ENCODE measurements around the gene COL3A1.

COL3A1 gene

DNA sequence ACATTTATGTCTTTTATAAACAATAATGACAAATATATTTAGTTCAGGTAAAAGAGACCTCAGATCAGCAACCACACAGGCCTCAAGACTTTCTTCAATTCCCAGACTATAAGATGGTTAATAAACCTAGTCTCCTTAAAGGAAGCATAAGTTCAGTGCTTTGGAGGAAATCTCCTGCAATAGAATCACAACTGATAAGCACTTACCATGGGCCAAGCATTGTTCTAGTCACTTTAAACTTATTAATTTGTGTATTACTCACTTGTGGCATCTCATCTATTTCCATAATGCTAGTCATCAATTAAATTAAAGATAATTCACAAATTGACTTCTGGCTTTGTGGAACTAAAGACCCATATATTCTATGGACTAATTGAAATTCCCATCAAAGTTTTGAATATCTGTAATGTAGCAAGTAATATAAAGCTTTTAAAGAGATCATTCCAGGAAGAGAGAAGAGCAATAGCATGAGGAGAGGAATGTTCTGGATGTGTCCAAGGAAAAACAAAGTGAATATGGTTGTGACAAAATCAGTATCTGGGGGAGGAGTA is 42.2 kb downstream of the COL3A1 start:
- no peak for DNase-seq (ENCODE audit: low read depth)

DNA sequence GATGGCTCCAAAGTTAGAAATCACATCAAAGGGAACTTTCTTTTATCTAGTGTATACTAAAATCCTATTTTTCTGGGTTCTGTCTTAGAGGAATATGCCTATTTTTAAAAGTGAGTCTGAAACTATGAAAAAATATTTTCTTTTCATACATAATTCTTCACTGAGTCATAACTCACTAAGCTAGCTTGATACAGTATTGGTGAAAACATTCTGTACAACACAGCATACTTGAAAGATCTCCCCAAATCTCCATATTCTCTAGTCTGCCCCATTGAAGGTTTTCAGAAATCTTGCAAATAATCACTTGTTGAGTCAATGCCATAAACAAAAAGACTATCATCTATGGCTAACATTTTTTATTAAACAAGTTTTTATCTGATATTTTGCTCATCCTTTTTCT is 44.5 kb downstream of the COL3A1 start:
- no peak for DNase-seq (ENCODE audit: low read depth)

DNA sequence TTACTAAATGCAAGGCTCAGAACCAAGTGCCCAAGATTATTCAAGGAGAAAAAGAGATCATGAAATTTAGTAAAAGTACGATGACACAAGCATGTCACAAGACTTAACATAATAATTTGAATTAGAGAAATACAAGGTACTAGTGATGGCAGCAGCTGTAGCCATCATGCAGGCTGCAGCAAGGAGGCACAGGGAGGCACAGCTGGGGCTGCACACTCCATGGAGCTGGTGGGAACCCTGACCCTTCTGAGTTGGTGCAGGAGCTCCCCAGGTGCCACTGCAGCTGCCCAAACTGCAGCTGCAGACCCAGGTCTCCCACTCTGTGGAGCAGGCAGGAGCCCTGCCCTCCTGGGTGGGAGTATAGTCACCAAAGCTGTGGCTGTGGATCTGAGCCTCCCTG is 46.0 kb downstream of the COL3A1 start:
- DNase-seq (ENCODE audit: low read depth): no peak

DNA sequence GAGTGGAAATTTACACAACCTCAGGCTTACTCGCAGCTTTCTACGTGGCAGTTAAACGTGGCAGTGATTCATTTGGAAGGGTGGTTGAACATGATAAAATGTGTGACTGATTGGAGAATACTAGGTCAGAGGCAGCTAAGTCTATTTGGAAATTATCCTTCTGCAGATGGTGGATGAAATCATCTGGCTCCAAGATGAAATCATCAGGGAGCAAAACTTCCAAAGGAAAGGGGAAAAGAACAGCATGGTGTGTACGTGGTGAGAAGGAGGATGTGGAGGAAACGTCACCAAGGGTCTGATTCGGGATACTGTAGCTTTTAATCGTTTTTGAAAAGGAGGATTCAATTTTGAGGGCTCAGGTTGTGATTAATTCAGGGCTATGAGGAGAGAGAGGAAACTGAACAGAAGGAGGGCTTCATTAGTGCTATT is 47.9 kb downstream of the COL3A1 start:
- DNase-seq (ENCODE audit: low read depth): no peak

DNA sequence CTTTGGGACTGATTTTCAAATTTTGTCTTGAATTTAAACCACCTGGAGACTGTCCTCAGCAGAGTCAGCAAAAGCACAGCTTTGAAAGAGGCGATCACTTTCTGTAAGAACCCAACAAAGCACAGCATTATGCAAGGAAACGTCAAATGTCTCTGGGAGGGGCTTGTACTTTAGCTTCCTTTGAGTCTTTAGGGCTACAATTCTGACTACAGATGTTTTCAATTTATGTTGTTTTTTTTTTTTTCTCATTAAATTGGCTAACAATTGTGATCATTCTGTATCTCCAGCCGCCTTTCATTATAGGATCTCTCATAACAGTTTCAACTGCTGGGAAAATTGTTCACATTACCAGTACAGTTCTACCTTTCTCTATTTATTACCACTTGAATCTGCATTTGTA is 48.3 kb downstream of the COL3A1 start:
- DNase-seq (ENCODE audit: low read depth): no peak

DNA sequence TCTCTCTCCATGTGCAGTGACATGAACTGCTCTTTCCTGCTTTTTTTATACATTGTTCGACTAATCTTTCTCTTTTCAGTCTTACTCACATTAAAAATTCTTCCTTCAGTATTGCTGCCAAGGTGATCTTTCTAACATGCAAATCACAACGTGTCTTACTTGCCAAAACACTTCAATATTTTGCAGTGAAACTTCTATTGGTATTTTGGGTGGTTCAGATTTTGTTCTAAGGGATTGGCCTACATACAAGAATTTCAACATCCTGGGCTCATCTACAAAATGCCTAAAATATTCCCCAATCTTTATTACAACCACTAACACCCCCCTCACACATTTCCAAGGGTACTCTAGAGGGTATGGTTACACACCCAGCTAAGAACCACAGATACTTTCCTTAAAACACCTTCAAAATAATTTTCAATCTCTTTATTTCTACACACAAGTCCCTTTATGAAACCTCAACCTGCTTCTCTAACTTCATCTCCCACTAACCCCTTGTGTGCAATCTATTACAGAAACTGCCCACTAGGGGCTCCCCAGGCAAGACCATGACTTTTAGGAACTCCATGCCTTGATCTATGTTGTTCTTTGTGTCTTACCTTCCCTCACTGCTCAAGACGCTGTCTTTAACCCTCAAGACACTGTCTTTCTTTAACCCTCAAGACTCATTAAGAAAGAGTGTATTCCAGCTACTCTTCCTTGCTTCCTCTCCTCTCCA is 50.9 kb downstream of the COL3A1 start:
- no peak for DNase-seq (ENCODE audit: low read depth)

DNA sequence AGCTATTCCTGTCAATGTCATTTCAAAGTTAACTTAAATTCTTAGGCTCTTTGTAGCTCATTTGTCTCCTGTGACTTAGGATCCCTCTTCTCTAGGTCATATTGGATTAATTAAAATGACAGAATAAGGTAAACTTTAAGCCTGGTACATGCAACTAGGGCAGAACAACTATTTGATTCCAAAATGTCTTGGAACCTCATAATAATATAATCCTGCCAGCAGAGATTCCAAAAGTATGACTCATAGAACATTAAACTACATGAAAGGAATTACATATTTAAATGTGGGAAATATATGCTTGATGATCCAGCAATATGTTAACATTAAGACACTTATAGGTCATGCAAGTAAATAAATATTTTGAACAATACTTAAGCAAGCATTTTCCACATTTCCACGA is 63.3 kb downstream of the COL3A1 start:
- DNase-seq (ENCODE audit: low read depth): no peak

DNA sequence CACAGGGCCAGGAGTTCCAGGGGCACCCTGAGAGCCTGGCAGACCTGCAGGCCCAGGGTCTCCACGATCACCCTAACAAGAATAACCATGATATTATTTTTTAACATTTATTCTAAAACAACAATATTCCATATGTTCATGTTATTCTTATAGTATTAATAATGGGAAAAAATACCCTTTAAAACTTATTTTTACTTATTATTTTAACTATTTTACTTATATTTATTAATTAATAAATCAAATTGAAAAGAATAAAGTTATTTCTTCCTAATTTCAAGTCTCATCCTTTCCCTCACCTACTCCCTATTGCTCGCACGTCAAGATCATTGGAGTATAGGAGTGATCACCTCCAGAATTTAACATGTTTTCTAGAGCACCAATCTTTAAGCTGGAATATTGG is 71.7 kb downstream of the COL3A1 start:
- DNase-seq (ENCODE audit: low read depth): no peak

DNA sequence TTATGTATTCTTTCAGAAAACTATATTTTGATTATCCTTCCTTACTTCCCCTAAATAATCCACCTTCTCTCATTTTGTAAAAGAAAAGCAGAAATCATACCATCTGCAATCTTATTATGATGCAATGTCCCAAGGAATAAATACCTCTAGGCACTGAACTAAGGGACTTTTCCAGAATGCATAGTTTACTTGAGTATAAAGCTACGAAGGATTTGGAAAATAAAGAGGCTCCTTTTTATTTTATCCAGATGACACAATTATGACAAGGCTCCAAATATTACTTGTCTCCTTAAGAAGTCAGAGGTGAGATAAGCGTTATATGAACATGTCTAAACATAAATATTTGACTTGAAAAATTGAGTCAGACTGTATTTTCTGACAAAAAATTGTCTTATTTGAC is 72.1 kb downstream of the COL3A1 start:
- DNase-seq (ENCODE audit: low read depth): no peak

DNA sequence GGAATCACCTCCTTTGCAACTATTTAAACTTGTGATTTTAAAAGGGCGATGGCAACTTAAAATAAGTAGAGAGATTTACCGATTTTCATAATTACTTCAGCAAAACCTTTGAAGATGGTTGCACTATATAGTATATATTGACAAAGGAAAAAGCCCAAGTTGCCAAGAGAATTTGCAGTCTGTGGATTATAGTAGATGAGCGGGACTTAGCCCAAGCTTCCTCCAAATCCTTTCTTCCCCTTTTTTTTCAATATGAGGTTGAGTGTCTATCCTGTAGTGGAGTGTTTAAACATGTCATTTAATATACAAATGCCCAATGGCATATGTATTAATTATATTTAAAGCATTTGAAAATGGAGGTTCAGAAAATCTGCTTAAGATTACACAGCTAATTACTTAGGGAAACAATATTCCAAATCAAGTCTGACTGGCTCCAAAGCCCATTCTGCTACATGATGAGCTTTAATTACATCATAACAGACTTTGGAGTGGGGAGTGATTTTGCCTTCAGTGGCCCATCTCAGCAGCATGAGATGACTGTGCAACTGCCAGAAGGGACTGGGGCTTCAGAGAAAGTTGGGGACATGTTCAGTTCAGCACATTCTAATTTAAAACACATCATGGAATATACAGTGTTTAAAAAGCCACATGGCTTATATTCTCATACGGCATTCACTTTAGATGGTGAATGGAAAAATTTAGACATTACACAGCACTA is 73.2 kb downstream of the COL3A1 start:
- DNase-seq (ENCODE audit: low read depth): no peak

DNA sequence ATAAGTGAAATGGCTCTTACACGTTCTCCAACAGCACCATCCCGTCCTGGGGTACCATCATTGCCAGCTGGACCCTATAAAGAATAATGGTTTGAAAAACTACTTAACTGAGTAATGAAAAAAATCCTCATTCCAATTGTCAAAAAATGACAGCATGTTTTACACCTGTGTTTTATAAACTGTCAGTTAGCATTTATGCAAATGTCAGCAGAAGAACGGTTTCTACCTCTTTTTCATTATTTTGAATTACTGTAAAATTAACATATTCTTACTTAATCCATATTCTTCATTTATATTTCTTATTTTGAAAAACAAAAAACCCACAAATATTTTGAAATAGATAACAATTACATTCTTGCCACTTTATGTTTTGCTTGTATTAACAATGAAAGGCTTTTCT is 74.0 kb downstream of the COL3A1 start:
- DNase-seq (ENCODE audit: low read depth): no peak

DNA sequence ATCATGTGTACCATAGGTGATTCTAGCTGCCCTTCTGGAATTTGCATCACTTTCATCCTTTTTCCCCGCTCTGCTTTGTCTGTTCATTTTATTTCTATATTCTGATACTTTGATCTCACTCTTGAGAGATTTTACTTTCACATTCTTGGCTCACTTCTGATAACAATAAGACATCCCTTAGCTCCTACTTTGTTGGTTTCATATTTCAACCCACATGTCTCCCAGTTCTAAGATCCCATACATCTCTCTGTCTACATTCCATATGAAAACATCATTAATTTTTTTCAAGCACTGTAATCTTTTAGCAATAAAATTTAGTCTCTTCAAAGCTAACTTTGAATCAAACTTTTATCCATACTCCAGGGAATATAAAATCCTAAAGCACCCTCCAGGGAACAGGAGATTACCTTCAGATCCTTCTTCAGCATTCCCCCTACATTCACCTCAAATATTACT is 75.6 kb downstream of the COL3A1 start:
- DNase-seq (ENCODE audit: low read depth): no peak

DNA sequence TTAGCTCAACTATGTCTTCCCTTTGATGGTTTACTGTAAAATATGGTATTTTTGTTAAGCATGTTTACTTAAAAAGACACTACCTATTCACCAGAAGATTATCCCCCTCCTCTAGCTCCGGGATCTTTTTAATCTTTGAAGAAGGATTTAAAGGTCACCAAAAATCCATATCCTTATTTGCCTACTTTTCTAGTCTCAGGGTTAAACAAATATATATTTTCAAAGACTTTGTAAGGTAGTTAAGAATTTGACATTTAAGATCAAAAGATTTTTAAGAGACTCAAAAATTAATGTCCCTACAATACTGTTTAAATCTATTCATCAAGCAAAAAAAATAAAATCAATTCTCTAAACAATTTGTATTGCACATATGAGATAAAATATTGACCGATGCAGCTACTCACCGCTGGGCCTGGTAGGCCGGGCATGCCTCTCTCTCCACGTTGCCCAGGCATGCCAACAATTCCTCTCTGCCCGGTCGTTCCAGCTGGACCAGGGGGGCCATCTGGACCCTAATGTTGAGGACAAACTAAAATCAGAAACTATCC is 76.1 kb downstream of the COL3A1 start:
- DNase-seq (ENCODE audit: low read depth): no peak

DNA sequence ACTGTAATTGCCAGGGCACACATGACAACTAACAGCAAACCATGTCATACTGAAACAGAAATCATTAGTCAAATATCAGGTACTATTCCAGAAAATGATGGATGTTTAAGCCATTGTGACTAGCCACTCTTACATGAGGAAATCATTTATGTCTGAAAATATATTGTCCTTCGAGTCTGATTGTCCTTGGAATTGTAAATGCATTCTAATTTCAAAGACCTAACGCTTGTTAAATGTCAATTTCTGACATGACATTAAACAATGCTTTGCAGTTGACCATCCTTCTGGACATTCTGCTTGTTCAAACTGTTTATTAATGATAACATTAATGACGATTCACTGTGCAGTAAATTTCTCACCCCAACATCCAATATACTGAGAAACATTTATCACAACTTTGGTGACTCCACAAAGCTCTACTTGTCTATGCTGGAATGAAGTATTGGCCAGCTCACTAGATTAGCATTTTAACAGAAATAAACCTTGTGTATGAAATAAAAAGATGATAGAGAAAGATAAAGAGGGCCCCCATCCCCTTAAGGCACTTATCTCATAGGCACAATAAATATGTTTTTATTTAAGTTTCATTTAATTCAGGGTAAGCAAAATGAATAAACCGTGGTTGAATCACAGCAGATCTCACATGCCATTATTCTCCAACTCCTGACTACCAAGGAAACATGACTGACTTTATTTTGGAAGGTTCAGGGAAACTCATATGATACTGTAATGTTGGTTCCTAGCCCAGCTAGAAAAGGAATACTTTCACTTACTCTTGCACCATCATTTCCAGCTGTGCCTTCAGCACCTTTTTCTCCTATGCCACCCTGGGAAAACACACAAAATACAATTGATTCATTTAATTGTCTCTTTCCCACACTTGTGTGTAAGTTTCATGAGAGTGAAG is 82.3 kb downstream of the COL3A1 start:
- DNase-seq (ENCODE audit: low read depth): no peak

DNA sequence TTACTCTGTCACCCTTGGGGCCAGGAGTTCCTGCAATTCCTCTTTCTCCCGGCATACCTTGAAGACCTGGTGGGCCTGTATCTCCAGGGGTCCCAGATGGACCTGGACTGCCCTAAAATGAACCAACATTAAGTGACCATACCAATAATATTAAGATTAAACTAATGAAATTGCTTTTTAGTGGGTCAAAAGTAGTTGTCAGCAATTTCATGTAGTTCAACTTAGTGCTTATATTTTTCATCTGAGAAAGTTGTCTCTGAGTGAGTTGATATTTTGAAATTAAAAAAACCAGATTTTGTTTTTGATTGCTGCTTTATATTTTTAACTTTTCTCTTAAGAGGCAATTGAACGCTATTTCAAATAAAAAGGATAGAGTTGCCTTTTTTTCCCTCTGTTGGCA is 83.1 kb downstream of the COL3A1 start:
- DNase-seq (ENCODE audit: low read depth): no peak

DNA sequence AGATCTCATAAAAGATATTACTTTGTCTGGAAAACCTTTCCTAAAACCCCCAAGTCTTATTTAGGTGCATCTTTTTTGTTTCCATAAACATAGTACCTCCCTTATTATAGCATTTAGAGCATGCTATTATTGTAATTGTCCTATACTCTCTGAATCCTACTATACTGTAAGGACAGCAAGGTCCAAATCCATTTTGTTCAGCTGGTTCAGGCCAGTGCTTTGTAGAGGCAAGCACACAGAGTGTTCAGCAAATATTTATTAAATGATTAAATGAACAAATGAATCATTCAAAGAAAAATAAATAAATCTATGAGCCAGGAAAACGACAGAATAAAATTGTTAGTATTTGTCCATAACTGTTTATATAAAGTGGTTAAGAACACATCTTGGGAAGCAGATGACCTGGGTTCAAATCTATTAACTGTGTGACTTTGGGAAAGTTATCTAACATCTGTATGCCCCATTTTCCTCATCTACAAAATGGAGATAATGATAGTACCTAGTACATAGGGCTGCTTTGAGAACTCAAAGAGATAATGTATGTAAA is 86.0 kb downstream of the COL3A1 start:
- DNase-seq (ENCODE audit: low read depth): no peak

Data from stimulated activated CD8-positive, alpha-beta memory T cell treated with anti-CD3 and anti-CD28 coated beads, Interleukin-12 subunit alpha, Interleukin-12 subunit beta, amount 100 ng/mL, for 4 hours (primary cell).